Glomerular visceral epithelial cell (primary cell): ENCODE data around the gene SIRPG.
"Not testable (repeated sequence)": the region's sequence is repeated elsewhere in the genome, so short reads cannot be mapped to it uniquely, and the experiment has no call there.

Experiments used
- DNase-seq: peaks from one replicate; pipeline ENCODE4 v3.0.0-alpha.2; 2016; ENCODE audit errors: extremely low spot score

Gene SIRPG

GRCh38 chr20:1657556-1658334, at the start of gene SIRPG:
Gene SIRPG, minus strand, starts transcription at chr20:1657779. Its CDS starts 65 bp downstream, at chr20:1657714.
- DNase-seq: no peak

- DNase-seq: not testable (repeated sequence)
Measured at GRCh38 chr20:1706887-1707286, 49.3 kb upstream of the SIRPG start.

GRCh38 chr20:1706079-1706478, 48.5 kb upstream of the SIRPG start:
- DNase-seq: no peak

GRCh38 chr20:1702855-1703254, 45.3 kb upstream of the SIRPG start:
- DNase-seq: no peak

GRCh38 chr20:1702328-1702727, 44.7 kb upstream of the SIRPG start:
- no peak for DNase-seq

GRCh38 chr20:1700990-1701389, 43.4 kb upstream of the SIRPG start:
- no peak for DNase-seq

GRCh38 chr20:1697592-1697991, 40.0 kb upstream of the SIRPG start:
- DNase-seq: no peak

- DNase-seq: no peak
Measured at GRCh38 chr20:1696521-1697209, 39.1 kb upstream of the SIRPG start.

- DNase-seq: no peak
Measured at GRCh38 chr20:1694672-1695071, 37.1 kb upstream of the SIRPG start.

GRCh38 chr20:1693427-1693826, 35.8 kb upstream of the SIRPG start:
- no peak for DNase-seq

GRCh38 chr20:1689721-1690120, 32.1 kb upstream of the SIRPG start:
- no peak for DNase-seq

GRCh38 chr20:1688886-1689538, 31.4 kb upstream of the SIRPG start:
- no peak for DNase-seq

- no peak for DNase-seq
Measured at GRCh38 chr20:1687053-1687452, 29.5 kb upstream of the SIRPG start.

- no peak for DNase-seq
Measured at GRCh38 chr20:1686151-1686748, 28.7 kb upstream of the SIRPG start.

GRCh38 chr20:1685304-1686052, 27.9 kb upstream of the SIRPG start:
- no peak for DNase-seq

- no peak for DNase-seq
Measured at GRCh38 chr20:1684872-1685271, 27.3 kb upstream of the SIRPG start.

GRCh38 chr20:1676650-1677049, 19.1 kb upstream of the SIRPG start:
- no peak for DNase-seq

GRCh38 chr20:1674990-1675780, 17.6 kb upstream of the SIRPG start:
- DNase-seq: no peak

GRCh38 chr20:1674361-1674760, 16.8 kb upstream of the SIRPG start:
- DNase-seq: no peak

- no peak for DNase-seq
Measured at GRCh38 chr20:1673424-1673823, 15.8 kb upstream of the SIRPG start.

GRCh38 chr20:1672728-1673127, 15.1 kb upstream of the SIRPG start:
- no peak for DNase-seq
